HCT116 (cell line): ENCODE results near the gene CACNA1C.

Experiments used
- CTCF ChIP-seq, 3 experiments: fragments of 200-600 bp in 1 of 3; sonication (generic) in 1 of 3; IDR thresholded peaks in 2 of 3; conservative IDR thresholded peaks in 1 of 3; 2 replicates each; pipeline ENCODE4 v1.5.1; 2012 to 2017; ENCODE audit warnings: low read depth in 2 of 3, low read length in 2 of 3, antibody characterized with exemption in 1 of 3, borderline replicate concordance in 1 of 3, control low read depth in 1 of 3, mild to moderate bottlenecking in 1 of 3, mixed read lengths in 1 of 3, mixed run types in 1 of 3, moderate library complexity in 1 of 3; ENCODE audit not compliant: insufficient read depth in 1 of 3
- TCF7L2 ChIP-seq: IDR thresholded peaks from 2 replicates; pipeline ENCODE4 v1.7.0; 2011; ENCODE audit warnings: borderline replicate concordance, inconsistent platforms; ENCODE audit not compliant: insufficient read depth, insufficient read length; ENCODE audit errors: extremely low read depth

- TF ChIP-seq CTCF (IDR thresholded peaks at IDR 0.05 in 2 of 3, conservative IDR thresholded peaks at IDR 0.05 in 1 of 3; ENCODE audit: borderline replicate concordance in 1 of 3, insufficient read depth in 1 of 3, low read depth in 2 of 3, low read length in 2 of 3), result no peak
- no peak for TF ChIP-seq TCF7L2
Measured at GRCh38 chr12:2580821-2581220, 528.0 kb downstream of the CACNA1C start.
